Measurements from ENCODE around the gene HS3ST4.
A peak's percentile ranks its signal among the peaks of the same experiment; 100 is the strongest.

Gene HS3ST4

DNA sequence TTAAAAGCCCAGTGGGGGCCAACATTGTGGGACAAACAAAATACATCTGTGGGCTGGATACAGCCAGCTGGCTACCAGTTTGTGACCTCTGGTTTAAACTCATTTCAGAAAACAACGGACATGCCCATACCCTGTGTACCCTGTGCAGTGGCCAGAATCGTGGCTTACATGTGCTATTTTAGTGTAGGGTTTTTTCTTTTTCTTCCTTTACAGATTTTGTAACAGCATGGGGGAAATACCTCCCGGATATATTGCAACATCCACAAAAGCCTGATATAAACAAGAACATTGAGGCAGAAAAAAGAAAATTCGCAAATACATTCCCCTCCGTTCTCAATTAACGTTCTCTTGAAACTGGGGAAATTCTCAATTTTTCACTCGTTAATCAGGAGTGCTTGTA lies 7.3 kb downstream of the HS3ST4 start:
- Histone ChIP-seq H3K9me3 (ENCODE audit: control insufficient read depth, insufficient read depth, low read depth, low read length) (no peaks in the 10 kb centered on the region), H3K9ac (ENCODE audit: low read length) (no peak overlapping the region), H3K27me3 (ENCODE audit: control insufficient read depth, insufficient read depth, low read length) (peaks cover 27% of the 10 kb centered on the region), H3K27ac (ENCODE audit: low read depth, low read length) (no peak overlapping the region), H3K4me3 (ENCODE audit: low read depth, low read length) (no peak overlapping the region), H3K4me1 (ENCODE audit: control insufficient read depth, insufficient read depth, low read length) (0 out of 2 replicates have a peak, but pooled peaks cover under 1% of the 10 kb centered on the region), H3K36me3 (ENCODE audit: control insufficient read depth, insufficient read depth, low read length) (no peaks in the 10 kb centered on the region)

DNA sequence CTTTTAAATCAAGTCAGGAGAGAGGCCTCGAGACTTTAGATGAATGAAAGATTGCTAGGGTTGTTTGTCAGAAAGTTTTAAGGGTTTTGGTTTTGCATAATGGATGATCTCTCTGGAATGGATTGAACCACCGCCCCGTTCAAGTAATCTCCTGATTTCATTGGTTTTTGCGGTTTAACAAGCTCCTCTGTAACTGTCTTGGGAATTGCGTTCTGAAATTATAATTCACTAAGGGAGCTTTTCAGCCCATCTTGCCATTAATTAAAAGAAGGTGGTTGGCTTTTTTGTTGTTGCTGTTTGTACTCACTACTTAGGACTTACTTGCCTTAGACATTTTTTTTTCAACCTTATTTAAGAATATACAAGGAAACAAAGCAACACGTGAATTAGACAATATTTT lies 8.8 kb downstream of the HS3ST4 start:
- H3K27me3 ChIP-seq (ENCODE audit: control insufficient read depth, insufficient read depth, low read length) = peaks cover 12% of the 10 kb centered on the region
- no peaks in the 10 kb centered on the region for H3K9me3 ChIP-seq (ENCODE audit: control insufficient read depth, insufficient read depth, low read depth, low read length)
- no peak overlapping the region for H3K27ac ChIP-seq (ENCODE audit: low read depth, low read length)
- no peaks in the 10 kb centered on the region for H3K4me1 ChIP-seq (ENCODE audit: control insufficient read depth, insufficient read depth, low read length)
- no peak overlapping the region for H3K9ac ChIP-seq (ENCODE audit: low read length)
- H3K36me3 ChIP-seq (ENCODE audit: control insufficient read depth, insufficient read depth, low read length) = no peaks in the 10 kb centered on the region
- H3K4me3 ChIP-seq (ENCODE audit: low read depth, low read length) = no peak overlapping the region

- no peaks in the 10 kb centered on the region for H3K27me3 ChIP-seq (ENCODE audit: control insufficient read depth, insufficient read depth, low read length)
- H3K9ac ChIP-seq (ENCODE audit: low read length) = no peak overlapping the region
- H3K4me1 ChIP-seq (ENCODE audit: control insufficient read depth, insufficient read depth, low read length) = peaks cover 13% of the 10 kb centered on the region; the same call in 1 of the 2 replicates
- no peaks in the 10 kb centered on the region for H3K9me3 ChIP-seq (ENCODE audit: control insufficient read depth, insufficient read depth, low read depth, low read length)
- H3K27ac ChIP-seq (ENCODE audit: low read depth, low read length) = no peak overlapping the region
- no peak overlapping the region for H3K4me3 ChIP-seq (ENCODE audit: low read depth, low read length)
- no peaks in the 10 kb centered on the region for H3K36me3 ChIP-seq (ENCODE audit: control insufficient read depth, insufficient read depth, low read length)
Measured at GRCh38 chr16:25707553-25707952, 15.8 kb downstream of the HS3ST4 start.

GRCh38 chr16:25707982-25708583 lies 16.3 kb downstream of the HS3ST4 start:
- no peaks in the 10 kb centered on the region for H3K27me3 ChIP-seq (ENCODE audit: control insufficient read depth, insufficient read depth, low read length)
- no peak overlapping the region for H3K27ac ChIP-seq (ENCODE audit: low read depth, low read length)
- H3K4me1 ChIP-seq (ENCODE audit: control insufficient read depth, insufficient read depth, low read length) = peaks cover 13% of the 10 kb centered on the region; the same call in 1 of the 2 replicates
- no peaks in the 10 kb centered on the region for H3K9me3 ChIP-seq (ENCODE audit: control insufficient read depth, insufficient read depth, low read depth, low read length)
- no peak overlapping the region for H3K4me3 ChIP-seq (ENCODE audit: low read depth, low read length)
- H3K36me3 ChIP-seq (ENCODE audit: control insufficient read depth, insufficient read depth, low read length) = no peaks in the 10 kb centered on the region
- H3K9ac ChIP-seq (ENCODE audit: low read length) = no peak overlapping the region

DNA sequence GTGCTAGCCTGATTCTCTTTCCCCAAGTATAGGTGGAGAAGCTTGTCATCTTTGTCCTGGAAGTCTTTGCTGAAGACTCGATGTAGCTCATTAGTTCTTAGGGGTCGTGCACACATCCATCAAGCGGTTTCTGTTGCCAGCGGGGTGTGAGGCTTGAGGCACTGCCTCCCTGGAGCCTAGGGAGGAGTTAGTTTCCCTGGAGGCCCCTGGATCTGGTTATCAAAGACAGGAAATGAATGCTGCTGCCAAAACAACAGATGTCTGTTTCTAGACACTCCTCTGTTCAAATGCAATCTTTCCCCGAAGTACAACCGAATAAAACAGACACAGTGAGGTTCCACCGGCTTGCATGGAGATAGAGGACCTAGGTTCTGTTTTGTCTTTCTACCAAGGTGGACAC lies 17.5 kb downstream of the HS3ST4 start:
- Histone ChIP-seq H3K4me3 (ENCODE audit: low read depth, low read length) (no peak overlapping the region), H3K9ac (ENCODE audit: low read length) (peak overlapping the region; percentile 9), H3K36me3 (ENCODE audit: control insufficient read depth, insufficient read depth, low read length) (no peaks in the 10 kb centered on the region), H3K9me3 (ENCODE audit: control insufficient read depth, insufficient read depth, low read depth, low read length) (no peaks in the 10 kb centered on the region), H3K4me1 (ENCODE audit: control insufficient read depth, insufficient read depth, low read length) (peaks cover 13% of the 10 kb centered on the region; the same call in 1 of the 2 replicates), H3K27ac (ENCODE audit: low read depth, low read length) (no peak overlapping the region), H3K27me3 (ENCODE audit: control insufficient read depth, insufficient read depth, low read length) (no peaks in the 10 kb centered on the region)

GRCh38 chr16:25713785-25714570 lies 22.2 kb downstream of the HS3ST4 start:
- H3K9ac ChIP-seq (ENCODE audit: low read length) = no peak overlapping the region
- no peak overlapping the region for H3K27ac ChIP-seq (ENCODE audit: low read depth, low read length)
- no peaks in the 10 kb centered on the region for H3K36me3 ChIP-seq (ENCODE audit: control insufficient read depth, insufficient read depth, low read length)
- H3K4me3 ChIP-seq (ENCODE audit: low read depth, low read length) = no peak overlapping the region
- H3K4me1 ChIP-seq (ENCODE audit: control insufficient read depth, insufficient read depth, low read length) = peaks cover 9% of the 10 kb centered on the region; the same call in 1 of the 2 replicates
- no peaks in the 10 kb centered on the region for H3K9me3 ChIP-seq (ENCODE audit: control insufficient read depth, insufficient read depth, low read depth, low read length)
- no peaks in the 10 kb centered on the region for H3K27me3 ChIP-seq (ENCODE audit: control insufficient read depth, insufficient read depth, low read length)

GRCh38 chr16:25716186-25716585 lies 24.4 kb downstream of the HS3ST4 start:
- Histone ChIP-seq H3K27me3 (ENCODE audit: control insufficient read depth, insufficient read depth, low read length) (no peaks in the 10 kb centered on the region), H3K27ac (ENCODE audit: low read depth, low read length) (no peak overlapping the region), H3K36me3 (ENCODE audit: control insufficient read depth, insufficient read depth, low read length) (no peaks in the 10 kb centered on the region), H3K4me1 (ENCODE audit: control insufficient read depth, insufficient read depth, low read length) (no peaks in the 10 kb centered on the region), H3K9ac (ENCODE audit: low read length) (no peak overlapping the region), H3K9me3 (ENCODE audit: control insufficient read depth, insufficient read depth, low read depth, low read length) (no peaks in the 10 kb centered on the region), H3K4me3 (ENCODE audit: low read depth, low read length) (no peak overlapping the region)

GRCh38 chr16:25721439-25721838 lies 29.7 kb downstream of the HS3ST4 start:
- Histone ChIP-seq H3K9ac (ENCODE audit: low read length) (no peak overlapping the region), H3K4me1 (ENCODE audit: control insufficient read depth, insufficient read depth, low read length) (no peaks in the 10 kb centered on the region), H3K4me3 (ENCODE audit: low read depth, low read length) (no peak overlapping the region), H3K27ac (ENCODE audit: low read depth, low read length) (no peak overlapping the region), H3K9me3 (ENCODE audit: control insufficient read depth, insufficient read depth, low read depth, low read length) (no peaks in the 10 kb centered on the region), H3K36me3 (ENCODE audit: control insufficient read depth, insufficient read depth, low read length) (no peaks in the 10 kb centered on the region), H3K27me3 (ENCODE audit: control insufficient read depth, insufficient read depth, low read length) (no peaks in the 10 kb centered on the region)

DNA sequence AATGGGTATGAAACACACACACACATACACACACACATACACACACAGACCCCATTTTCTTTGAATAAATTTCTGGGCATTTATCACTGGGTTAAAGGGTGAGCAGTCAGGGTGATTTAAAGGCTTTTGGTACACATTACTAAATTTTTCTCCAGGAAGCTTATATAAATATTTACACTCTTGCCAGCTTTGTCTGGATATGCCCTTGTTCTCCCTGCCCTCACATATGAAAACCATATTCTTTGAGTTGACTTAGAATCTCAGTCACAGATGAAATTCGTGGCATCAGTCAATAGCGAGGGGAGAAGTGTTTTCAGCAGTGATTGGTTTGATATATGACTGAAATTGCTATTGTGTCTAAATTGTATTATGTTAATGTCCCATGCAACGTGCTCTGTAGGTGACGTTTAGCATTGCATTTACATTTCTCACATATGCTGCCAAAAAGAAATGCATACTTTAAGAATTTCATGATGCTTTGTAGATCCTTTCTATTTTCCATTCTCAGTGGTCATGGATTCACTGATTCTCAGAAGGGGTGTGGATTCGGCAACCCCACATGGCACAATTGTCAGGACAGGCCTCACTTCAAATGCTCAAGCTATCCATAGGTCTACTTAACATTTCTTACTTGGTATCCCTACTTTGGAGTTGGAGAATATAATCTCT lies 34.8 kb downstream of the HS3ST4 start:
- Histone ChIP-seq H3K9me3 (ENCODE audit: control insufficient read depth, insufficient read depth, low read depth, low read length) (no peaks in the 10 kb centered on the region), H3K27ac (ENCODE audit: low read depth, low read length) (no peak overlapping the region), H3K9ac (ENCODE audit: low read length) (no peak overlapping the region), H3K4me1 (ENCODE audit: control insufficient read depth, insufficient read depth, low read length) (no peaks in the 10 kb centered on the region), H3K4me3 (ENCODE audit: low read depth, low read length) (no peak overlapping the region), H3K36me3 (ENCODE audit: control insufficient read depth, insufficient read depth, low read length) (no peaks in the 10 kb centered on the region), H3K27me3 (ENCODE audit: control insufficient read depth, insufficient read depth, low read length) (no peaks in the 10 kb centered on the region)

DNA sequence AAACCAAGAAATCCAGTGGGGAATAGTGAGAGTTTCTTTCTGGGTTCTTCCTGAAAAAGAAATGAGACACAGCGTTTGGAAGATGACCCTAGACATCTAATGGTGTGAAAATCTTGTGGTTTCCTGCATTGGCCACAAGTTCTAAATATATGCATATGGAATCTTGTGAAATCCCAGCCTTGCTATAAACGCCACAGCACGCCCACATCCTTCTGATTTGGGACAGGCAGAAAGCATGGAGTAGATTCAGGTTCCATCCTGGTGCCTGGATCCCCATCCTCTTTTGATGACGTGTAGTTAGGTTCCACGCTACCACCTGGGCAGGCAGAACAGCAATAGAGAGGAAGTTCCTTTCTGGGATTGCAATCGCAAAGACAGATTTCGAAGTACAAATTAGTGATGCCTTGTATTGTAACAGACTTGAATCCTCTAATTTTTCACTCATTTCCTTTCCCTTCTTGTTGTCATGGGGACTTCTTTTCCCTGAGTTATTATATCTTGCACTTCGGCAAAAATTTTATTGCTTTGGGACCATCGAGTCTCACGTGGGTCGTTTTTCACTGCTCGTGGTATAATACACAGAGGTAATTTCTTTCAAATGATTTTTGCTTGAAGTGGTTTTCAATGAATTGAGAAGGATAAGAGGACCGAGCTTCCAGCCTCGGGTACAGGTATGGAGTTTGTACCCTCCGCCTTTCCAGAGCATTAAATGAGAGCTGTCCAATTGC lies 37.6 kb downstream of the HS3ST4 start:
- no peaks in the 10 kb centered on the region for H3K4me1 ChIP-seq (ENCODE audit: control insufficient read depth, insufficient read depth, low read length)
- H3K27me3 ChIP-seq (ENCODE audit: control insufficient read depth, insufficient read depth, low read length) = no peaks in the 10 kb centered on the region
- H3K36me3 ChIP-seq (ENCODE audit: control insufficient read depth, insufficient read depth, low read length) = no peaks in the 10 kb centered on the region
- H3K27ac ChIP-seq (ENCODE audit: low read depth, low read length) = no peak overlapping the region
- no peak overlapping the region for H3K9ac ChIP-seq (ENCODE audit: low read length)
- H3K9me3 ChIP-seq (ENCODE audit: control insufficient read depth, insufficient read depth, low read depth, low read length) = no peaks in the 10 kb centered on the region
- H3K4me3 ChIP-seq (ENCODE audit: low read depth, low read length) = no peak overlapping the region

Measured in HUES6 (cell line).